A673 (cell line): ENCODE measurements around the gene MINDY2. TPM values are rescaled to one million over a fixed set of nuclear protein-coding genes. Genes with fewer than 3 reads are reported as not detected.

Experiments
- BruUV-seq: library from RNA; stranded (reverse); fragments of 400-500 nt; replicated peaks from 2 replicates; lab custom pipeline; 2021; lab: Mats Ljungman, UMichigan
- CTCF ChIA-PET: fragments of 300-600 bp; sonication (Branson Sonifier 250); formaldehyde crosslinking; loops from one replicate; lab custom pipeline; 2022; ENCODE audit warnings: antibody characterized with exemption; lab: Charles Lee
- POLR2A ChIA-PET: fragments of 300-600 bp; sonication (Branson Sonifier 250); formaldehyde crosslinking; loops from one replicate; lab custom pipeline; 2022; ENCODE audit warnings: antibody characterized with exemption; ENCODE audit not compliant: low non-redundant PET; lab: Charles Lee
- DNase-seq: peaks from one replicate; pipeline ENCODE4 v3.0.0-alpha.2; 2015; ENCODE audit warnings: low spot score
- H3K27ac ChIP-seq: fragments of 200-600 bp; sonication (generic); 2 replicates; pipeline ENCODE4 v1.5.1; 2016; ENCODE audit warnings: mixed run types, low read depth, mild to moderate bottlenecking, mixed read lengths, antibody characterized with exemption, low read length; ENCODE audit not compliant: poor library complexity, severe bottlenecking
- H3K27me3 ChIP-seq: fragments of 200-600 bp; sonication (generic); replicated peaks from 2 replicates; pipeline ENCODE4 v1.6.1; 2017; ENCODE audit warnings: mixed run types, low read depth, mild to moderate bottlenecking, mixed read lengths, antibody characterized with exemption, low read length; ENCODE audit not compliant: insufficient read depth, poor library complexity
- H3K36me3 ChIP-seq: fragments of 200-600 bp; sonication (generic); 2 replicates; pipeline ENCODE4 v1.6.1; 2016; ENCODE audit warnings: mixed run types, mild to moderate bottlenecking, mixed read lengths, antibody characterized with exemption, low read length; ENCODE audit not compliant: insufficient read depth, poor library complexity, severe bottlenecking
- H3K4me1 ChIP-seq: fragments of 200-600 bp; sonication (generic); 2 replicates; pipeline ENCODE4 v1.6.1; 2017; ENCODE audit warnings: mixed run types, mild to moderate bottlenecking, mixed read lengths, antibody characterized with exemption, low read length; ENCODE audit not compliant: insufficient read depth, poor library complexity, severe bottlenecking
- H3K4me3 ChIP-seq: fragments of 200-600 bp; sonication (generic); 2 replicates; pipeline ENCODE4 v1.5.1; 2016; ENCODE audit warnings: low read depth, mixed run types, mild to moderate bottlenecking, mixed read lengths, low read length; ENCODE audit not compliant: poor library complexity, severe bottlenecking
- H3K9me3 ChIP-seq: fragments of 200-600 bp; sonication (generic); 2 replicates; pipeline ENCODE4 v1.6.1; 2016; ENCODE audit warnings: mixed run types, low read depth, mild to moderate bottlenecking, mixed read lengths, antibody characterized with exemption, low read length; ENCODE audit not compliant: poor library complexity, severe bottlenecking
- CTCF ChIP-seq: fragments of 300-800, 200-600 bp; sonication (generic); conservative IDR thresholded peaks from 2 replicates; pipeline ENCODE4 v1.5.1; 2017; ENCODE audit warnings: low read depth, mild to moderate bottlenecking, antibody characterized with exemption, low read length, moderate library complexity, mixed read lengths
- EZH2 ChIP-seq: fragments of 200-600 bp; sonication (generic); IDR thresholded peaks from 2 replicates; pipeline ENCODE4 v1.6.1; 2017; ENCODE audit warnings: borderline replicate concordance, low read depth, mild to moderate bottlenecking, mixed read lengths, antibody characterized with exemption, low read length; ENCODE audit not compliant: poor library complexity, severe bottlenecking
- intact Hi-C: fragments of 100-400 bp; cut with micrococcal nuclease; formaldehyde crosslinking; loops from one replicate; pipeline ENCODE4 v1.10.0; 2022; ENCODE audit not compliant: unreplicated experiment
- total RNA-seq: library from RNA; stranded (reverse); gene quantifications from 2 replicates; pipeline ENCODE4 v1.2.3, GENCODE V29; 2021

MINDY2 gene
- total RNA-seq, 1 experiment from 2014 or later: 14.1 TPM

- H3K9me3 ChIP-seq: no peaks in the 10 kb centered on the region
- H3K4me3 ChIP-seq: no peak overlapping the region
- no peak for DNase-seq
- no peaks in the 10 kb centered on the region for H3K27me3 ChIP-seq
- ChIA-PET POLR2A (interaction anchor here (0.6 kb wide), 1 partner anchor 722 kb away, joined by 3 read pairs; no protein-coding TSS in a partner anchor), CTCF (interaction anchor here (0.6 to 0.7 kb wide), 2 partner anchors 180 to 348 kb away, joined by 3 to 7 read pairs; no protein-coding TSS in a partner anchor)
- BruUV-seq: no TSS peak
- no peak overlapping the region for H3K27ac ChIP-seq
- H3K36me3 ChIP-seq: no peaks in the 10 kb centered on the region
- no peaks in the 10 kb centered on the region for H3K4me1 ChIP-seq
- no peak for TF ChIP-seq CTCF
- intact Hi-C loops: no loop called here
Observed at GRCh38 chr15:58785355-58785754, 14.3 kb downstream of the MINDY2 start.

- no TSS peak for BruUV-seq
- Histone ChIP-seq H3K4me3 (no peak overlapping the region), H3K9me3 (no peaks in the 10 kb centered on the region), H3K36me3 (no peaks in the 10 kb centered on the region), H3K27ac (no peak overlapping the region), H3K27me3 (no peaks in the 10 kb centered on the region), H3K4me1 (no peaks in the 10 kb centered on the region)
- ChIA-PET POLR2A (no interaction called here), CTCF (no interaction called here)
- intact Hi-C loops: no loop called here
- DNase-seq: no peak
- TF ChIP-seq EZH2: no peak
- TF ChIP-seq CTCF: no peak
Observed at GRCh38 chr15:58788056-58788710, 17.1 kb downstream of the MINDY2 start.

GRCh38 chr15:58793862-58794261 is 22.8 kb downstream of the MINDY2 start:
- intact Hi-C loops: no loop called here
- H3K4me1 ChIP-seq: peaks cover 12% of the 10 kb centered on the region
- H3K27me3 ChIP-seq: no peaks in the 10 kb centered on the region
- H3K36me3 ChIP-seq: no peaks in the 10 kb centered on the region
- H3K4me3 ChIP-seq: no peak overlapping the region
- CTCF ChIA-PET: no interaction called here
- DNase-seq: peak; percentile 20
- POLR2A ChIA-PET: interaction anchor here (0.7 kb wide), 1 partner anchor 495 kb away, joined by 8 read pairs; no protein-coding TSS in a partner anchor
- no TSS peak for BruUV-seq
- H3K27ac ChIP-seq: peak overlapping the region; percentile 52
- TF ChIP-seq EZH2: no peak
- no peak for TF ChIP-seq CTCF
- H3K9me3 ChIP-seq: no peaks in the 10 kb centered on the region
